RWPE2 (cell line): ENCODE results near the gene AWAT2.

Experiments used
- ATAC-seq: fragments of 200-7000 bp; cut with Tn5 transposase; 3 replicates; pipeline ENCODE4 v1.9.1; 2021; ENCODE audit warnings: low read depth
- DNase-seq: peaks from one replicate; pipeline ENCODE4 v3.0.0-alpha.2; 2020; ENCODE audit warnings: low spot score
- H3K27ac ChIP-seq: fragments of 450-650 bp; 2 replicates; pipeline ENCODE4 v1.5.1; 2017; ENCODE audit warnings: mild to moderate bottlenecking; ENCODE audit not compliant: poor library complexity, severe bottlenecking
- H3K27me3 ChIP-seq: fragments of 250-450 bp; sonication (Bioruptor Pico); 2 replicates; pipeline ENCODE4 v1.5.1; 2021; ENCODE audit warnings: mild to moderate bottlenecking, moderate library complexity; ENCODE audit not compliant: insufficient read depth, poor library complexity, severe bottlenecking
- H3K36me3 ChIP-seq: fragments of 250-450 bp; sonication (Bioruptor Pico); 2 replicates; pipeline ENCODE4 v1.5.1; 2020; ENCODE audit warnings: low read depth, mild to moderate bottlenecking, moderate library complexity
- H3K4me1 ChIP-seq: fragments of 250-450 bp; sonication (Bioruptor Pico); 2 replicates; pipeline ENCODE4 v1.5.1; 2021; ENCODE audit warnings: mild to moderate bottlenecking, moderate library complexity; ENCODE audit not compliant: insufficient read depth, poor library complexity, severe bottlenecking
- H3K4me3 ChIP-seq: fragments of 250-450 bp; sonication (Bioruptor Pico); 2 replicates; pipeline ENCODE4 v1.5.1; 2021; ENCODE audit warnings: mild to moderate bottlenecking, moderate library complexity; ENCODE audit not compliant: severe bottlenecking
- H3K9me3 ChIP-seq: fragments of 250-450 bp; sonication (Bioruptor Pico); 2 replicates; pipeline ENCODE4 v1.5.1; 2021; ENCODE audit warnings: mild to moderate bottlenecking, moderate library complexity; ENCODE audit not compliant: severe bottlenecking
- TF ChIP-seq, protein P1 (sequence below): fragments of 450-650 bp; IDR thresholded peaks from one replicate; pipeline ENCODE4 v1.5.1; 2017; ENCODE audit warnings: mild to moderate bottlenecking, moderate library complexity; ENCODE audit not compliant: poor library complexity, severe bottlenecking

AWAT2 gene

GRCh38 chrX:69993494-69993893 lies 56.2 kb downstream of the AWAT2 start:
- Histone ChIP-seq H3K4me1 (no peaks in the 10 kb centered on the region), H3K9me3 (no peaks in the 10 kb centered on the region), H3K27ac (no peak overlapping the region), H3K27me3 (no peaks in the 10 kb centered on the region), H3K4me3 (no peak overlapping the region), H3K36me3 (no peaks in the 10 kb centered on the region)
- DNase-seq (no peak), ATAC-seq (no peak)
- TF ChIP-seq, protein P1, sequence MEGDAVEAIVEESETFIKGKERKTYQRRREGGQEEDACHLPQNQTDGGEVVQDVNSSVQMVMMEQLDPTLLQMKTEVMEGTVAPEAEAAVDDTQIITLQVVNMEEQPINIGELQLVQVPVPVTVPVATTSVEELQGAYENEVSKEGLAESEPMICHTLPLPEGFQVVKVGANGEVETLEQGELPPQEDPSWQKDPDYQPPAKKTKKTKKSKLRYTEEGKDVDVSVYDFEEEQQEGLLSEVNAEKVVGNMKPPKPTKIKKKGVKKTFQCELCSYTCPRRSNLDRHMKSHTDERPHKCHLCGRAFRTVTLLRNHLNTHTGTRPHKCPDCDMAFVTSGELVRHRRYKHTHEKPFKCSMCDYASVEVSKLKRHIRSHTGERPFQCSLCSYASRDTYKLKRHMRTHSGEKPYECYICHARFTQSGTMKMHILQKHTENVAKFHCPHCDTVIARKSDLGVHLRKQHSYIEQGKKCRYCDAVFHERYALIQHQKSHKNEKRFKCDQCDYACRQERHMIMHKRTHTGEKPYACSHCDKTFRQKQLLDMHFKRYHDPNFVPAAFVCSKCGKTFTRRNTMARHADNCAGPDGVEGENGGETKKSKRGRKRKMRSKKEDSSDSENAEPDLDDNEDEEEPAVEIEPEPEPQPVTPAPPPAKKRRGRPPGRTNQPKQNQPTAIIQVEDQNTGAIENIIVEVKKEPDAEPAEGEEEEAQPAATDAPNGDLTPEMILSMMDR = no peak

- H3K27ac ChIP-seq = no peak overlapping the region
- TF ChIP-seq, protein P1 = no peak
- H3K4me3 ChIP-seq = no peak overlapping the region
- H3K4me1 ChIP-seq = no peaks in the 10 kb centered on the region
- H3K27me3 ChIP-seq = no peaks in the 10 kb centered on the region
- no peaks in the 10 kb centered on the region for H3K9me3 ChIP-seq
- no peak for ATAC-seq
- H3K36me3 ChIP-seq = no peaks in the 10 kb centered on the region
- no peak for DNase-seq
These were observed 58.1 kb downstream of the AWAT2 start for GRCh38 chrX:69991685-69992084.
